ENCODE results near the gene RPEL1. TPM values are rescaled to one million over a fixed set of nuclear protein-coding genes. Genes with fewer than 3 reads are reported as not detected.
"Not testable (repeated sequence)": the region's sequence is repeated elsewhere in the genome, so short reads cannot be mapped to it uniquely, and the experiment has no call there.

Gene RPEL1
- 0.17 and 0.29 TPM in 2 replicates for total RNA-seq (2014; rRNA removed; shearing (Covaris generic))
- polyA plus RNA-seq (2014; cell fraction: nucleus; rRNA removed): 0.32 TPM in 1 of 2 replicates, not detected in the other

DNA sequence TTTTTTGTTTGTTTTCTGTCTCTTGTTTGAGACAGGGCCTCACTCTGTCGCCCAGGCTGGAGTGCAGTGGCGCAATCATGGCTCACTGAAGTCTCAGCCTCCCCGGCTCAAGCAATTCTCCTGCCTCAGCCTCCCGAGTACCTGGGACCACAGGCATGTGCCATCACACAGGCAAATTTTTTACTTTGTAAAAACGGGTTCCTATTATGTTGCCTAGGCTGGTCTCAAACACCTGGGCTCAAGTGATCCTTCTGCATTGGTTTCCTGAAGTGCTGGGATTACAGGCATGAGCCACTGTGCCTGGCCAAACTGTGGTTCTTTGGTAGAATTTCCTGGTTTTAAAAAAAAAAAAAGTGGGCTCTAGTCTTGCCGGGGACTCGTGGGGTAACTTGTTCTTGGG is at the start of gene RPEL1:
Gene RPEL1 (plus strand): TSS at position 301 of the 400 bp plus-strand sequence. CDS start 110 bp downstream, outside the sequence.
- DNase-seq (ENCODE audit: extremely low read depth, low read depth): not testable (repeated sequence)

DNA sequence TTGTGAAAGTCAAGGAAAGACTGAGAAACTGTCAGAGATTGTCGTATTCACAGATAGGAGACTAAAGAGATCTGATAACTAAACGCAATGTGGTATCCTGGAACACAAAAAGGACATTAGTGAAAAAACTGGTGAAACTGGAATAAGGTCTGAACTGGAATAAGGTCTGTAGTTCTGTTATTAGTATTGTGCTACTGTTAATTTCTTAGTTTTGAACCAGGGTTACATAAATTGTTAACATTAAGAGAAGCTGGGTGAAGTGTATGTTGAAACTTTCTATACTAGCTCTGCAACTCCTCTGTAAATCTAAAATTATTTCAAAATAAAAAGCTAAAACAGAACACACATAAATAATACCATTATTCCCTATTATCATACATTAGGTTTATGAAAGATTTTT is 49.2 kb upstream of the RPEL1 start:
- no peak for DNase-seq (ENCODE audit: extremely low read depth, low read depth)

DNA sequence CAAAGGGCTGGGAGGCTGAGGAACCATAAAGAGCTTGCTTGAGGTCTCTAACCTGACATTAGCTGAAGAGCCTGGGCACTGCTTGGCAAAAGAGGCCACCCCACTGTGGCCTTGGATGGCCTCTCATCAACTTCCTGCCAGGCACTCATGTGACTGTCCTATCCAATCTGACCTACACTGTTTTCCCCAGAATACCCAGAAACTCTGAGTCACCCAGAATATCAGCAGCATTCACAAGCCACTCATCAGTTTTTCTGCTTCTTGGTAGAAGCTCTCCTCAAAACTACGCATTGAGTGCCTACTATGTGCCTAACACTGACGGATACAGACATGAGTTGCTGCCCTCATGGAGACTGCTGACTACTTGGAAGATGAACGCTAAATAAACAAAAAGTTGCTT is 48.5 kb upstream of the RPEL1 start:
- DNase-seq (ENCODE audit: extremely low read depth, low read depth): no peak

DNA sequence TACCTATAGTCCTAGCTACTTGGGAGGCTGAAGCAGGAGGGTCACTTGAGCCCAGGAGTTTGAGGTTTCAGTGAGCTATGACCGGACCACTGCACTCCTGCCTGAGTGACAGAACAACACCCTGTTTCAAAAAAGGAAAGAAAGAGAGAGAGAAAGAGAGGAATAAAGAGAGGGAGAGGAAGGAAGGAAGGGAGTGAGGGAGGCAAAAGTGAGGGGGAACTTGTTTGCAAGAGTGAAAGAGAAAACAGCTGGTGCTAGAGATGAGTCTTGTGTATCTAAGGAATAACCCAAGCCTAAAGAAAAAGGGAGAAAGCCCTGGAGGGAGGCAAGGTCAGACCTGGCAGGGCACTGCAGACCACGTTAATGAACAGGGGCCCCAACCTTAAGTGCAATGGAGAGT is 47.8 kb upstream of the RPEL1 start:
- DNase-seq (ENCODE audit: extremely low read depth, low read depth): no peak

DNA sequence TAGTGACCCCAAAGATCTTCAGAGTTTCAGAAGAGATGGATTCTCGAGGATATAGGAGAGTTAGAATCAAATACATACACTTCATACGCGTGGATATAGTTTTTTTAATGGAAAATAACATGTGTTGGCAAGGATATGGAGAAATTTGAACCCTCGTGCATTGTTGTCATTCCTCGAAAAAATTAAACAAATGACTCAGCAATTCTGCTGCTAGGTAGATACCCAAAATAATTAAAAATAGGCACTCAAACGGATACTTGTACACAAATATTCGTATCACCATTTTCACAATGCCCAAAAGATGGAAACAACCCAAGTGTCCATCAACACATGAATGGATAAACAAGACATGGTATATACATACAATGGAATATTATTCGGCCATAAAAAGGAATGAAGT is 47.0 kb upstream of the RPEL1 start:
- no peak for DNase-seq (ENCODE audit: extremely low read depth, low read depth)

DNA sequence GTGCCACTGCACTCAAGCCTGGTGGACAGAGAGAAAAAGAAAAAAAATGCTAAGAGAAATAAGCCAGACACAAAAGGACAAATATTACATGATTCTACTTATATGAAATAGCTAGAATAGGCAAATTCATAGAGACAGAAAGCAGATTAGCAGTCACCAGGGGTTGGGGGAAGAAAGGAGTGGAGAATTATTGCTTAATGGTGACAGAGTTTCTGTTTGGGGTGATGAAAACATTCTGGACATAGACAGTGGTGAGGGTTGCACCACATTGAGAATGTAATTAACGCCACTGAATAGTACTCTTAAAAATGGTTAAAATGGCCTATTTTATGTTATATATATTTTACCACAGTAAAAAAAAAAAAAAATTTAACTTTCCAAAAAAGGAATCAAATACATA is 46.2 kb upstream of the RPEL1 start:
- DNase-seq (ENCODE audit: extremely low read depth, low read depth): no peak

DNA sequence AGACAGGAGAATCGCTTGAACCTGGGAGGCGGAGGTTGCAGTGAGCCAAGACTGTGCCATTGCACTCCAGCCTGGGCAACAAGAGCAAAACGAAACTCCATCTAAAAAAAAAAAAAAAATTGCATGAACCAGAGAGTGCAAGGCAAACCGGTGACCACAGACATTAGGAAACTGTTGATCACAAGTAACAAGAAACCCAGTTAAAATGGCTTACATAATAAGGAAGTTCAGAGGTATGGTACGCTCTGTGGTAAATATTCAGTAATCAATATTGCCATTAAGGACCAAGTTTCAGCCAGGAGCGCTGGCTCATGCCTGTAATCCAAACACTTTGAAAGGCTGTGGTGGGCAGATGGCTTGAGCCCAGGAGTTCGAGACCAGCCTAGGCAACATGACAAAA is 43.4 kb upstream of the RPEL1 start:
- DNase-seq (ENCODE audit: extremely low read depth, low read depth): no peak

DNA sequence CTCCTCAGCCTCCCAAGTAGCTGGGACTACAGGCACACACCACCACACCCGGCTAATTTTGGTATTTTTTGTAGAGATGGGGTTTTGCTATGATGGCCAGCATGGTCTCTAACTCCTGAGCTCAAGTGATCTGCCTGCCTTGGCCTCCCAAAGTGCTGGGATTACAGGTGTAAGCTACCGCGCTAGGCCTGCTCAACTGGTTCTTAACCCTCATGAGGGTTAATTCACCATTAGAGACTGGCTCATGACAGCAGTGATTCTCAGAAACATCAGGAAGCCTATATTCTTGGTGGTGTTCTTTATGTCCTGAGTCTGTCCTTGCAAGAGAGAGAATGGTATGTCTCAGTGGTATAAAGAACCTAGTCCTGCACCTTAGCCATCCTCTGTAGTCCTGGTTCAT is 42.2 kb upstream of the RPEL1 start:
- no peak for DNase-seq (ENCODE audit: extremely low read depth, low read depth)

DNA sequence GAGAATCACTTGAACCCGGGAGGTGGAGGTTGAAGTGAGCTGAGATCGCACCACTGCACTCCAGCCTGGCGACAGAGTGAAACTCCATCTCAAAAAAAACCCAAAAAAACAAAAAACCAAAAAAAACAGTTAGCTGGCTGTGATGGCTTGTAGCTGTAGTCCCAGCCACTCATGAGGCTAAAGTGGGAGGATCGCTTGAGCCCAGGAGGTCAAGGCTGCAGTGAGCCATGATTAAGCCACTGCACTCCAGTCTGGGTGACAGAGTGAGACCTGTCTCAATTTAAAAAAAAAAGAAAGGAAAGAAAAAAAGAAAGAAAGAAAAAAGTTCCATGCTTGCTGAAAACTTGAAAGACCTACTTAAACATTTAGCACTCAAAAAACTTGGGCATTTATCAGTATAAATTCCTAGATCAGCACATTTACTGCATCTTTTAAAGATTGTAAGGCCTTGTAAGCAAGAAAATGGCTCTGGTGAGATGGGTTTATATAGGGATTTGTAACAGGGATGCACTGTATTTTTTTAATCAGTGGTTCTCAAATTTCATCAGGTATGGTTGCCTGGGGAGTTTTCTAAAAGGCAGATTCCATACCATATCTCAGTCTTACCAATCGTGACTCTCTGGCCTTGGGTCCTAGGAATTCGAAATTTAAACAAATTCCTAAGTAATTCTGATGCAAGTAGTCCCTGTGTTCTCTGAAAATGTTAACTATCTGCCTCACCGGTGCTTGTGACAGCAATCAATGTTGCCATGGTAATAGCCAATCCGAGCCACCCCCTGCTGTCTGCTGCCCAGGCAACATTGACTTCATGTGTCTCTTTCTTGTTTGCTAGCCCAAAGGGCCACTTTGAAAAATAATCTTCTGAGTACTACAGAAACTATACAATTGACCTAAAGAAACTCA is 41.1 kb upstream of the RPEL1 start:
- no peak for DNase-seq (ENCODE audit: extremely low read depth, low read depth)

DNA sequence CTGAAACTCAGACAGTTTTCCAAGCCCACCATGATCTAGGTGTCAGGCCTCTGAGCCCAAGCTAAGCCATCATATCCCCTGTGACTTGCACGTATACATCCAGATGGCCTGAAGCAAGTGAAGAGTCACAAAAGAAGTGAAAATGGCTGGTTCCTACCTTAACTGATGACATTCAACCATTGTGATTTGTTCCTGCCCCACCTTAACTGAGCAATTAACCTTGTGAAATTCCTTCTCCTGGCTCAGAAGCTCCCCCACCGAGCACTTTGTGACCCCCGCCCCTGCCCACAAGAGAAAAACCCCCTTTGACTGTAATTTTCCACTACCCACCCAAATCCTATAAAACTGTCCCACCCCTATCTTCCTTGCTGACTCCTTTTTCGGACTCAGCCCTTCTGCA is 40.3 kb upstream of the RPEL1 start:
- not testable (repeated sequence) for DNase-seq (ENCODE audit: extremely low read depth, low read depth)

DNA sequence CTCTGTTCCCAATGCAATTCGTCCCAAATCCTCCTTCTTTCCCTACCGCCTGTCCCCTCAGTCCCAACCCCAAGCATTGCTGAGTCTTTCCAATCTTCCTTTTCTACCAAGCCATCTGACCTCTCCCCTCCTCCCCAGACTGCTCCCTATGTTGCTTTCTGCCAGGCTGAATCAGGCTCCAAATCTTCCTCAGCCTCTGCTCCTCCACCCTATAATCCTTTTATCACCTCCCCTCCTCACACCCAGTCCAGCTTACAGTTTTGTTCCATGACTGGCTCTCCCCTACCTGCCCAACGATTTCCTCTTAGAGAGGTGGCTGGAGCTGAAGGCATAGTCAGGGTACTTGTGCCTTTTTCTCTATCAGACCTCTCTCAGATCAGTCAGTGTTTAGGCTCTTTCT is 39.0 kb upstream of the RPEL1 start:
- DNase-seq (ENCODE audit: extremely low read depth, low read depth): not testable (repeated sequence)

DNA sequence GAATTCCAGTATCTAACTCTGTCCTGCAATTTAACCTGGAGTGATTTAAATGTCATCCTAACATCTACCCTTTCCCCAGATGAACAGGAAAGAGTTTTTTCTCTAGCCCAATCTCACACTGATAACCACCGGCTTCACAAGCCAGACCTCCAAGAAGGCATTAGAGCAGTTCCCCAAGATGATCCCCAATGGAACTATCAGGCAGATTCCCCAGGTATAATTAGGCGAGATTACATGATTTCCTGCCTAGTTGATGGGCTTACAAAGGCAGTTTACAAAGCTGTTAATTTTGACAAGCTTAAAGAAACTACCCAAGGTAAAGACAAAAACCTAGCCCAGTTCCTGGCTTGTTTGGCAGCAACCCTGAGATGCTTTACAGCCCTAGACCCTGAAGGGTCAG is 38.5 kb upstream of the RPEL1 start:
- no peak for DNase-seq (ENCODE audit: extremely low read depth, low read depth)

DNA sequence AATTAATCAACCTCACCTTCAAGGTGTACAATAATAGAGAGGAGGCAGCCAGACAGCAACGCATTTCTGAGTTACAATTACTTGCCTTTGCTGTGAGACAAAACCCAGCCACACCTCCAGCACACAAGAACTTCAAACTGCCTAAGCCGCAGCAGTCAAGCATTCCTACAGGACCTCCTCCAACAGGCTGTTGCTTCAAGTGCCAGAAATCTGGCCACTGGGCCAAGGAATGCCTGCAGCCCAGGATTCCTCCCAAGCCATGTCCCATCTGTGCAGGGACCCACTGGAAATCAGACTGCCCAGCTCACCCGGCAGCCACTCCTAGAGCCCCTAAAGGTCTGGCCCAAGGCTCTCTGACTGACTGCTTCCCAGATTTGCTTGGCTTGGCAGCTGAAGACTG is 38.0 kb upstream of the RPEL1 start:
- not testable (repeated sequence) for DNase-seq (ENCODE audit: extremely low read depth, low read depth)

DNA sequence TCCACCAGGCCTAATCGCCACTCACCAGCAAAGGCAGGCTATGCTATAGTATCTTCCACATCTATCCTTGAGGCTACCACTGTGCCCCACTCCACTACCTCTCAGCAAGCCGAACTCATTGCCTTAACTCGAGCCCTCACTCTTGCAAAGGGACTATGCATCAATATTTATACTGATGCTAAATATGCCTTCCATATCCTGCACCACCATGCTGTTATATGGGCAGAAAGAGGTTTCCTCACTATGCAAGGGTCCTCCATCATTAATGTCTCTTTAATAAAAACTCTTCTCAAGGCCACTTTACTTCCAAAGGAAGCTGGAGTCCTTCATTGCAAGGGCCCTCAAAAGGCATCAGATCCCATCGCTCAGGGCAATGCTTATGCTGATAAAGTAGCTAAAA is 35.4 kb upstream of the RPEL1 start:
- DNase-seq (ENCODE audit: extremely low read depth, low read depth): not testable (repeated sequence)

DNA sequence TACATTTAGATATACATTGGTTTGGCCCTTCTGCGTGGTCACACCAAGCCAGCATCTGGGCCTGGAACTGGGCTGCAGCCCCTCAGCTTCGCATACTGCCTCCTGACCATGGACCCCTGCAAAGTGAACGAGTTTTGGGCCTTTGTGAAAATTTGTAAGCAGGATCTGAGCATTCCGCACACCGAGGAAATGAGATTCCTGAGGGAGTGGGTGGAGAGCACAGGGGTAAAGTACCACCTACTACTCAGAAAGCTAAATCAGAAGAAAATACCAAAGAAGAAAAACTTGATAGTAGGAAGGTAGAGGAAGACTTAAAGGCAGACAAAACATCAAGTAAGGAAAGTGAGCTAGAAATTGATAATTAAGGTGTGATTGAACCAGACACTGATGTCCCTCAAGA is 30.1 kb upstream of the RPEL1 start:
- DNase-seq (ENCODE audit: extremely low read depth, low read depth): no peak

DNA sequence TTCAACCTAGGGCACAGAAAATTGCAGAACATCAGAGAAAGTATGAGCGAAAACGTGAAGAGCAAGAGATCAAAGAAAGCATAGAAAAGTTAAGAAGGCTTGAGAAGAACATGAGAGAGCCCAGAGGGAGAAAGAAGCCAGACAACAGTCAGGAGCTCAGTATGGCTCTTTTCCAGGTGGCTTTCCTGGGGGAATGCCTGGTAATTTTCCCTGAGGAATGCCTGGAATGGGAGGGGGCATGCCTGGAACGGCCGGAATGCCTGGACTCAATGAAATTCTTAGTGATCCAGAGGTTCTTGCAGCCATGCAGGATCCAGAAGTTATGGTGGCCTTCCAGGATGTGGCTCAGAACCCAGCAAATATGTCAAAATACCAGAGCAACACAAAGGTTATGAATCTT is 29.3 kb upstream of the RPEL1 start:
- DNase-seq (ENCODE audit: extremely low read depth, low read depth): not testable (repeated sequence)

DNA sequence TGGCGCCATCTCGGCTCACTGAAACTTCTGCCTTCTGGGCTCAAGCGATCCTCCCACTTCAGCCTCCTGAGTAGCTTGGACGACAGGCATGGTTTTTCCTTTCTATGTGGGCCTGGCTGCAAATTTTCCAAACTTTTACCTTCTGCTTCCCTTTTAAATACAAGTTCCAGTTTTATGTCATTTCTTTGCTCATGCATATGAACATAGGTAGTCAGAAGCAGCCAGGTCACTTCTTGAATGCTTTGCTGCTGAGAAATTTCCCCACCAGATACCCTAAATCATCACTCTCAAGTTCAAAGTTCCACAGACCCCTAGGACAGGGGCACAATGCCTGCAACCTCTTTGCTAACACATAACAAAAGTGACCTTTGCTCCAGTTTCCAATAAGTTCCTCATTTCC is 21.6 kb upstream of the RPEL1 start:
- DNase-seq (ENCODE audit: extremely low read depth, low read depth): no peak

DNA sequence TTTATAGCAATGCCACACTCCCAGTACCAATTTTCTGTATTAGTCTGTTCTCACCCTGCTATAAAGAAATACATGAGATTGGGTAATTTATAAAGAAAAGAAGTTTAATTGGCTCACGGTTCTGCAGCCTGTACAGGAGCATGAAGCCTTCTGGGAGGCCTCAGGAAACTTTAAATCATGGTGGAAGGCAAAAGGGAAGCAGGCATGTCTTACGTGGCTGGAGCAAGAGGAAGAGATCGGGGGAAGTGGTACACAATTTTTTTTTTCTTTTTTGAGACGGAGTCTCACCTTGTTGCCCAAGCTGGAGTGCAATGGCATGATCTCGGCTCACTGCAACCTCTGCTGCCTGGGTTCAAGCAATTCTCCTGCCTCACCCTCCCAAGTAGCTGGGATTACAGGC is 21.0 kb upstream of the RPEL1 start:
- DNase-seq (ENCODE audit: extremely low read depth, low read depth): not testable (repeated sequence)

DNA sequence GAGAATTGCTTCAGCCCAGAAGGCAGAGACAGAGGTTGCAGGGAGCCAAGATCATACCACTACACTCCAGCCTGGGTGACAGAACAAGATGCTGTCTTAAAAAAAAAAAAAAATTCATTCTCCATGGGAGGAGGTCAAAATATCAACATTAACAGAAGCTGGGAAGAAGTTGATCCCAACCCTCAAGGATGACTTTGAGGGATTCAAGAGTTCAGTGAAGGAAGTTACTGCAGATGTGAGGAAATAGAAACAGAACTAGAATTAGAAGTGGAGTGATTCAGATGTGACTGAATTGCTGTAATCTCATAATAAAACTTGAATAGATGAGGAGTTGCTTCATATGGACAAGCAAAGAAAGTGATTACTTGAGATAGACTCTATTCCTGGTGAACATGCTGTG is 19.7 kb upstream of the RPEL1 start:
- DNase-seq (ENCODE audit: extremely low read depth, low read depth): no peak

DNA sequence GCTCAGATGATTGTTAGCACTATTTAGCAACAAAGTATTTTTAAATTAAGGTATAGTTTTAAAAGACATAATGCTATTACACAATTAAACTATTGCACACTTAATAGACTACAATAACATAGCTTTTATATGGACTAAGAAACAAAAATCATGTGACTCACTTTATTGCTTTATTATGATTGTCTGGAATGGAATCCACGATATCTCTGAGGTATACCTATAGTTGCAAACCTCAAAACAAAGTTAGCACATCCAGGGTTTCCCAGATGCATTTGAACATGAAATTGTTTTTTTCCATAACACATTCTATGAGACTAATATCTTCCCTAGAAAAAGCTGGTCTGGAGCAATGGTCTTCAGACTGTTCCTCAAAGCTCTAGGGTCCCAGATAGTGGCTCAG is 18.3 kb upstream of the RPEL1 start:
- DNase-seq (ENCODE audit: extremely low read depth, low read depth): no peak

DNA sequence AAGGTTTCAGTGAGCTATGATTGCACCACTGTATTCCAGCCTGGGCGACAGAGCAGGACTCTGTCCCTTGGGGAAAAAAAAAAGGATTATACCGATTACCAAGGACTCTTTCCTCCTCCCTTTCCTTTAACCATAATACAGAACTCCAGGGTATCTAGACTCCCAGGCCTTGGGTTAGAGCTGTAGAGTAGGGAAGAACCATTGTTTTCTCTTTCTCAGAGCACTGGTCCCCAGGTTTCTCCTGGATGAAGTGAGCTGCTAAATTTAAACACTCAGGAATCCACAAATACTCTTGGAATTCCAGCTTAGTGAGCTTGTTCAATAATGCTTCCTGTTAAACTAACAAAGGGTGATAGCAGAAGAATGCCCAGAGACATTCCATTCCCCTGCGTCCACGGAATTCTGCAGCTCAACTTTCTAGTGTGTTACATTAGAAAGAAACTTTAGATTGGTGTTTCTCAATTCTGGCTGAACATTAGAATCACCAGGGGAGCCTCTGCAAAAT is 14.6 kb upstream of the RPEL1 start:
- DNase-seq (ENCODE audit: extremely low read depth, low read depth): peak; percentile 90

DNA sequence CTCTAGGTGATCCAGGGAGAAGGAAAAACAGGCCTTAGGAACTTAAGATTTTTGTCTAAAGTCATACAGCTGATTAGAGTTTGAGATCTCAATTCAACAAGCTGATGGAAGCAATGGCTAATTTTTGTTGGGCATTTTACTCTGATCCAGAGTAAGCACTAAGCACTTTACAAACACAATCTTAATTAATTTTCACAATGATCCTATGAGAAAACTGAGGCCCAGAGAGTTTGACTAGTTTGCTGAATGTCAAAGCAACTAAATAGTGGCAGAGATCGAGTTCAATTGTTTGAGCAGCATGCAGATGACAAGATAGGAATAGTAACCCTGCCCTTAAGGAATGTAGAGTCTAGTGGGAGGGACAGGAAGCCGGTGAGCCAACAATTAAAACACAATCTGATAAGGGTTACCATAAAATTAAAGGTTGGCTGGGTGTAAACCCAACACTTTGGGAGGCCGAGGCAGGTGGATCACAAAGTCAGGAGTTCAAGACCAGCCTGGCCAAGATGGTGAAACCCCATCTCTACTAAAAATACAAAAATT is 13.5 kb upstream of the RPEL1 start:
- no peak for DNase-seq (ENCODE audit: extremely low read depth, low read depth)
